Measurements from ENCODE around the gene ANK2. TPM values are rescaled to one million over a fixed set of nuclear protein-coding genes. Genes with fewer than 3 reads are reported as not detected.

Gene ANK2
- total and polyA plus RNA-seq, 2 experiments from 2014 or later = 7.7 to 40.4 TPM

DNA sequence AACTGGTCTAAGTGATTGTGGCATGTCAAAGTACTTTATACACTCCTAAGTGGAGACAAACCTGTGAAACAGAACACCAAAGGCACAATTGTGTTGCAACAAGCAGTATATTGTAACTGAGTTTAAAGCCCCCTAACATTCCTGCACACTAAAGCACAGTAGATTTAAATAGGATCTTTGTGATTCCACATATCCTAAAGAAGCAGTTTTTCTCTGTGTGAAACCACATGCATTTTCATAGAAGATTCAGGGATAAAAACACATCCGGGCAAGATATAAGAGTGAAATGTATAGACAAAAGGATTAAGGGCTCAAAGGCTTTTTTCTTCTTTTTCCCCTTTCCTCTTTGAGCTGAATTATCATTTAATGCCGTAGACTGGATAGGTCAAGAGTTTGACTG is 82.2 kb downstream of the ANK2 start (continued):
- TF ChIP-seq, protein P1, sequence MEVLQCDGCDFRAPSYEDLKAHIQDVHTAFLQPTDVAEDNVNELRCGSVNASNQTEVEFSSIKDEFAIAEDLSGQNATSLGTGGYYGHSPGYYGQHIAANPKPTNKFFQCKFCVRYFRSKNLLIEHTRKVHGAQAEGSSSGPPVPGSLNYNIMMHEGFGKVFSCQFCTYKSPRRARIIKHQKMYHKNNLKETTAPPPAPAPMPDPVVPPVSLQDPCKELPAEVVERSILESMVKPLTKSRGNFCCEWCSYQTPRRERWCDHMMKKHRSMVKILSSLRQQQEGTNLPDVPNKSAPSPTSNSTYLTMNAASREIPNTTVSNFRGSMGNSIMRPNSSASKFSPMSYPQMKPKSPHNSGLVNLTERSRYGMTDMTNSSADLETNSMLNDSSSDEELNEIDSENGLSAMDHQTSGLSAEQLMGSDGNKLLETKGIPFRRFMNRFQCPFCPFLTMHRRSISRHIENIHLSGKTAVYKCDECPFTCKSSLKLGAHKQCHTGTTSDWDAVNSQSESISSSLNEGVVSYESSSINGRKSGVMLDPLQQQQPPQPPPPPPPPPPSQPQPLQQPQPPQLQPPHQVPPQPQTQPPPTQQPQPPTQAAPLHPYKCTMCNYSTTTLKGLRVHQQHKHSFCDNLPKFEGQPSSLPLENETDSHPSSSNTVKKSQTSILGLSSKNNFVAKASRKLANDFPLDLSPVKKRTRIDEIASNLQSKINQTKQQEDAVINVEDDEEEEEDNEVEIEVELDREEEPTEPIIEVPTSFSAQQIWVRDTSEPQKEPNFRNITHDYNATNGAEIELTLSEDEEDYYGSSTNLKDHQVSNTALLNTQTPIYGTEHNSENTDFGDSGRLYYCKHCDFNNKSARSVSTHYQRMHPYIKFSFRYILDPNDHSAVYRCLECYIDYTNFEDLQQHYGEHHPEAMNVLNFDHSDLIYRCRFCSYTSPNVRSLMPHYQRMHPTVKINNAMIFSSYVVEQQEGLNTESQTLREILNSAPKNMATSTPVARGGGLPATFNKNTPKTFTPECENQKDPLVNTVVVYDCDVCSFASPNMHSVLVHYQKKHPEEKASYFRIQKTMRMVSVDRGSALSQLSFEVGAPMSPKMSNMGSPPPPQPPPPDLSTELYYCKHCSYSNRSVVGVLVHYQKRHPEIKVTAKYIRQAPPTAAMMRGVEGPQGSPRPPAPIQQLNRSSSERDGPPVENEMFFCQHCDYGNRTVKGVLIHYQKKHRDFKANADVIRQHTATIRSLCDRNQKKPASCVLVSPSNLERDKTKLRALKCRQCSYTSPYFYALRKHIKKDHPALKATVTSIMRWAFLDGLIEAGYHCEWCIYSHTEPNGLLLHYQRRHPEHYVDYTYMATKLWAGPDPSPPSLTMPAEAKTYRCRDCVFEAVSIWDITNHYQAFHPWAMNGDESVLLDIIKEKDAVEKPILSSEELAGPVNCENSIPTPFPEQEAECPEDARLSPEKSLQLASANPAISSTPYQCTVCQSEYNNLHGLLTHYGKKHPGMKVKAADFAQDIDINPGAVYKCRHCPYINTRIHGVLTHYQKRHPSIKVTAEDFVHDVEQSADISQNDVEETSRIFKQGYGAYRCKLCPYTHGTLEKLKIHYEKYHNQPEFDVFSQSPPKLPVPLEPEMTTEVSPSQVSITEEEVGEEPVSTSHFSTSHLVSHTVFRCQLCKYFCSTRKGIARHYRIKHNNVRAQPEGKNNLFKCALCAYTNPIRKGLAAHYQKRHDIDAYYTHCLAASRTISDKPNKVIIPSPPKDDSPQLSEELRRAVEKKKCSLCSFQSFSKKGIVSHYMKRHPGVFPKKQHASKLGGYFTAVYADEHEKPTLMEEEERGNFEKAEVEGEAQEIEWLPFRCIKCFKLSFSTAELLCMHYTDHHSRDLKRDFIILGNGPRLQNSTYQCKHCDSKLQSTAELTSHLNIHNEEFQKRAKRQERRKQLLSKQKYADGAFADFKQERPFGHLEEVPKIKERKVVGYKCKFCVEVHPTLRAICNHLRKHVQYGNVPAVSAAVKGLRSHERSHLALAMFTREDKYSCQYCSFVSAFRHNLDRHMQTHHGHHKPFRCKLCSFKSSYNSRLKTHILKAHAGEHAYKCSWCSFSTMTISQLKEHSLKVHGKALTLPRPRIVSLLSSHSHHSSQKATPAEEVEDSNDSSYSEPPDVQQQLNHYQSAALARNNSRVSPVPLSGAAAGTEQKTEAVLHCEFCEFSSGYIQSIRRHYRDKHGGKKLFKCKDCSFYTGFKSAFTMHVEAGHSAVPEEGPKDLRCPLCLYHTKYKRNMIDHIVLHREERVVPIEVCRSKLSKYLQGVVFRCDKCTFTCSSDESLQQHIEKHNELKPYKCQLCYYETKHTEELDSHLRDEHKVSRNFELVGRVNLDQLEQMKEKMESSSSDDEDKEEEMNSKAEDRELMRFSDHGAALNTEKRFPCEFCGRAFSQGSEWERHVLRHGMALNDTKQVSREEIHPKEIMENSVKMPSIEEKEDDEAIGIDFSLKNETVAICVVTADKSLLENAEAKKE (CRISPR knock-in tag; IDR thresholded peaks at IDR 0.05) = no peak
- no peak for TF ChIP-seq STAT1 (IDR thresholded peaks at IDR 0.05; ENCODE audit: unreplicated experiment)
- no peak for TF ChIP-seq ZNF114 (CRISPR knock-in tag; IDR thresholded peaks at IDR 0.05)

DNA sequence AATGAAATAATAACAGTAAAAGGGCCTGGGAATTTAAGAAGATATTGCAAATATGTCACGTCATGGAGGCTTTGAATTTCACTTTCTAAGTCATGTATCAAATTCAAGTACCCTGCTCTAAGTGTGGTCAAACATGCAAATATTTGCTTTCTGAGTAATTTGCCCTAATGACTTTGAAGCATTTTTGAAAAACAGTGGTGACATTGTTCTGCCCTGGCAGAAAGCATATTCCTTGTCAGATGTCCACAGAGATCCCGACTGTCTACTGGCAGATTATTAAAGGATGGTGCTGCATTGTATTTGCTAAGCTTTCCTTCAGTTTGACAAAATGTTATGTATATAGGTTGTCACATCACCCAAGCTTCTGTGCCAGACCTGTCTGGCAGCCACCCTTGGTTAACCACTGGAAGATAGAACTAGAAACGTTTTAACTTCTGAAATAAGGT is 92.5 kb downstream of the ANK2 start:
- ATAC-seq (no peak), DNase-seq (ENCODE audit: low spot score) (no peak)
- Mint-ChIP-seq H3K27ac (peak overlapping the region; percentile 38), H3K4me1 (peaks cover 50% of the 10 kb centered on the region), H3K4me3 (no peak overlapping the region), H3K27me3 (ENCODE audit: insufficient read depth, low read depth, poor library complexity) (peaks cover 5% of the 10 kb centered on the region), H3K36me3 (ENCODE audit: low read depth) (no peaks in the 10 kb centered on the region), H3K9me3 (no peaks in the 10 kb centered on the region)
- Histone ChIP-seq H3K36me3 (ENCODE audit: insufficient read depth) (no peaks in the 10 kb centered on the region), H3K27me3 (ENCODE audit: insufficient read depth) (no peaks in the 10 kb centered on the region), H3K4me1 (ENCODE audit: insufficient read depth) (peaks cover 52% of the 10 kb centered on the region), H3K9me2 (ENCODE audit: insufficient read depth) (no peaks in the 10 kb centered on the region), H3F3A (replicated peaks; ENCODE audit: low read depth) (no peaks in the 10 kb centered on the region), H3K4me2 (no peak overlapping the region), H3K27ac (ENCODE audit: low read depth) (no peak overlapping the region), H2AFZ (no peak overlapping the region), H4K20me1 (replicated peaks; ENCODE audit: insufficient read depth) (no peaks in the 10 kb centered on the region), H3K79me2 (replicated peaks; ENCODE audit: insufficient read depth) (no peaks in the 10 kb centered on the region), H3K4me3 (no peak overlapping the region)
- TF ChIP-seq CREB1 (CRISPR knock-in tag; IDR thresholded peaks at IDR 0.05; ENCODE audit: low read depth) (no peak), ZNF331 (CRISPR knock-in tag; IDR thresholded peaks at IDR 0.05; ENCODE audit: low read depth) (no peak), CTCF (conservative IDR thresholded peaks at IDR 0.05; ENCODE audit: low read depth in 2 of 2) (no peak), ETS1 (IDR thresholded peaks at IDR 0.05) (no peak), NANOG (IDR thresholded peaks at IDR 0.05; ENCODE audit: borderline replicate concordance) (no peak), REST (IDR thresholded peaks at IDR 0.05; ENCODE audit: unreplicated experiment) (no peak), EZH2phosphoT487 (IDR thresholded peaks at IDR 0.05; ENCODE audit: unreplicated experiment) (no peak), POLR2AphosphoS5 (IDR thresholded peaks at IDR 0.05; ENCODE audit: low read depth) (no peak), JUNB (IDR thresholded peaks at IDR 0.05; ENCODE audit: unreplicated experiment) (no peak), EZH2 (IDR thresholded peaks at IDR 0.05; ENCODE audit: low read depth, unreplicated experiment) (no peak)
